GM13977 (cell line): ENCODE measurements around the gene NRCAM.

Experiments used
- DNase-seq: peaks from one replicate; pipeline ENCODE4 v3.0.0; 2012; ENCODE audit warnings: low spot score
- CTCF ChIP-seq: IDR thresholded peaks from 2 replicates; pipeline ENCODE4 v1.5.1; 2012; ENCODE audit warnings: mild to moderate bottlenecking, control low read depth; ENCODE audit not compliant: insufficient read depth; ENCODE audit errors: extremely low read depth, missing control alignments
- in situ Hi-C: fragments of 300-500 bp; cut with MboI; formaldehyde crosslinking; loops from one replicate; pipeline ENCODE4 v1.12.0; 2022; ENCODE audit warnings: low sequenced_read_pairs, low pct_unique_long_range_greater_than_20kb, mixed read lengths, inconsistent platforms; ENCODE audit not compliant: unreplicated experiment

Gene NRCAM

GRCh38 chr7:108247614-108248013, 208.6 kb downstream of the NRCAM start:
- TF ChIP-seq CTCF, result no peak
- in situ Hi-C loops, result no loop called here
- DNase-seq, result no peak

- DNase-seq, result no peak
- in situ Hi-C loops, result no loop called here
- TF ChIP-seq CTCF, result no peak
Observed at GRCh38 chr7:108246227-108246837, 209.9 kb downstream of the NRCAM start.

GRCh38 chr7:108245523-108246226, 210.6 kb downstream of the NRCAM start:
- DNase-seq, result no peak
- in situ Hi-C loops, result no loop called here
- TF ChIP-seq CTCF, result no peak

- DNase-seq, result no peak
- in situ Hi-C loops, result no loop called here
- no peak for TF ChIP-seq CTCF
Observed at GRCh38 chr7:108244110-108244509, 212.1 kb downstream of the NRCAM start.

- DNase-seq, result no peak
- in situ Hi-C loops, result no loop called here
Observed at GRCh38 chr7:108239501-108240225, 216.6 kb downstream of the NRCAM start.

More at GRCh38 chr7:108239501-108240225, 216.6 kb downstream of the NRCAM start:
- no peak for TF ChIP-seq CTCF
